ENCODE data around the gene AJAP1. TPM values are rescaled to one million over a fixed set of nuclear protein-coding genes. Genes with fewer than 3 reads are reported as not detected.

The AJAP1 gene
- total RNA-seq, 6 experiments from 2014 or later = not detected

DNA sequence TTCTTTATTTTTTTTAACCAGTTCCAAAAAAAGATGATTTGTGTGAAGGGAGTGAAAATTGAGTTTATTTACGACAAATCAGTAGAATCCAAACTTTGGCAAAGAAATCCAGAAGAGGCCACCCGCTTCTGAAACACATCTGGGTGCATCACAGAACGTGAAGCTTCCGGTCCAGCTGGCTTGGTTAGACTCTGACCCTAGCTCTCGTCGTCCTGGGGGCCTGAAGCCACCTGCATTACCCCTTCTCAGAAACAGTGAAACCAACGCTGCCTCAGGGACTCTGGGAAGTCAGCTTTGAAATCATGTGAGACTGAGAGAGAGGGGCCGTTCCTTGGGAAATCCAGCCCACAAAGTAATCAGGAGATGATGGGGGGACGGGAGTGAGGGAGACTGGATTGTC is 21.8 kb downstream of the AJAP1 start:
- Mint-ChIP-seq H3K27me3 (ENCODE audit: insufficient read depth) (no peaks in the 10 kb centered on the region; the same call in 1 of the 2 replicates), H3K4me1 (ENCODE audit: low read depth) (no peaks in the 10 kb centered on the region), H3K4me3 (no peak overlapping the region), H3K27ac (no peak overlapping the region), H3K36me3 (ENCODE audit: low read depth) (no peaks in the 10 kb centered on the region; the same call in 1 of the 2 replicates), H3K9me3 (peaks cover 69% of the 10 kb centered on the region)
- no peak for DNase-seq
- no peak for TF ChIP-seq CTCF (IDR thresholded peaks at IDR 0.05)

- Mint-ChIP-seq H3K36me3 (ENCODE audit: low read depth) (no peaks in the 10 kb centered on the region; the same call in 1 of the 2 replicates), H3K4me1 (ENCODE audit: low read depth) (no peaks in the 10 kb centered on the region)
Observed at GRCh38 chr1:4677608-4678007, 23.2 kb downstream of the AJAP1 start.

GRCh38 chr1:4678066-4678717 is 23.8 kb downstream of the AJAP1 start:
- Mint-ChIP-seq H3K4me3 (no peak overlapping the region), H3K27me3 (ENCODE audit: insufficient read depth) (no peaks in the 10 kb centered on the region; the same call in 1 of the 2 replicates), H3K9me3 (peaks cover 61% of the 10 kb centered on the region), H3K4me1 (ENCODE audit: low read depth) (no peaks in the 10 kb centered on the region), H3K27ac (no peak overlapping the region), H3K36me3 (ENCODE audit: low read depth) (no peaks in the 10 kb centered on the region; the same call in 1 of the 2 replicates)
- DNase-seq = no peak
- TF ChIP-seq CTCF (IDR thresholded peaks at IDR 0.05) = no peak

More at GRCh38 chr1:4677608-4678007, 23.2 kb downstream of the AJAP1 start:
- Mint-ChIP-seq H3K27me3 (ENCODE audit: insufficient read depth) (no peaks in the 10 kb centered on the region; the same call in 1 of the 2 replicates), H3K27ac (no peak overlapping the region), H3K9me3 (peaks cover 66% of the 10 kb centered on the region), H3K4me3 (no peak overlapping the region)
- DNase-seq = no peak
- TF ChIP-seq CTCF (IDR thresholded peaks at IDR 0.05) = no peak

GRCh38 chr1:4681026-4681425 is 26.6 kb downstream of the AJAP1 start:
- Mint-ChIP-seq H3K4me1 (ENCODE audit: low read depth) (no peaks in the 10 kb centered on the region), H3K9me3 (peaks cover 39% of the 10 kb centered on the region), H3K27ac (no peak overlapping the region), H3K4me3 (no peak overlapping the region), H3K36me3 (ENCODE audit: low read depth) (no peaks in the 10 kb centered on the region; the same call in none of the 2 replicates), H3K27me3 (ENCODE audit: insufficient read depth) (no peaks in the 10 kb centered on the region; the same call in 1 of the 2 replicates)
- DNase-seq = no peak
- TF ChIP-seq CTCF (IDR thresholded peaks at IDR 0.05) = no peak

DNA sequence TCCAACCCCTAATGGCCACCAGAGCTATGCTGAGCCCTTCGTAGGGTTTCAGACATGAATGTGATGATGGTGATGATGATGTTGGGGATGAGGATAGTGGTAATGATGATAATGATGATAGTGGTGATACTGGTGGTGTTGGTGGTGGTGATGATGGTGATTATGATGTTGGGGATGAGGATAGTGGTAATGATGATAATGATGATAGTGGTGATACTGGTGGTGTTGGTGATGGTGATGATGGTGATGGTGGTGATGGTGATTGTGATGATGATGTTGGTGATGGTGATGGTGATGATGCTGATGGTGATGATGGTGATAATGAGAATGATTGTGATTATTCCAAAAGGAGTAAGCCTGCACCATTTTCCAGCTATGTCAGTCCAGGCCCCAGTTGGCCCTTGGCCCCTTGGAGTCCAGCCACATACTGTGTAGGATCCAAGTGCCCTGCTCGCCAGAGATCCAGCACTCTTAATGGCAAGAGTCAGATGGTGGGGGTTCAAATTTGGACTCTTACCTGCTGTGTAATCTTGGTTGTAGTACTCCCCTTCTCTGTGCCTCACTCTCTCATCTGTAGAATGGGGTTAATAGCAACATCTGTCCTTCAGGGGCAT is 28.3 kb downstream of the AJAP1 start:
- H3K27ac Mint-ChIP-seq = no peak overlapping the region
- H3K27me3 Mint-ChIP-seq (ENCODE audit: insufficient read depth) = no peaks in the 10 kb centered on the region
- H3K36me3 Mint-ChIP-seq (ENCODE audit: low read depth) = peaks cover 10% of the 10 kb centered on the region
- no peak overlapping the region for H3K4me3 Mint-ChIP-seq
- H3K9me3 Mint-ChIP-seq = peaks cover 47% of the 10 kb centered on the region
- DNase-seq = no peak
- no peak for TF ChIP-seq CTCF (IDR thresholded peaks at IDR 0.05)
- H3K4me1 Mint-ChIP-seq (ENCODE audit: low read depth) = no peaks in the 10 kb centered on the region
